GM12878 (cell line): ENCODE results near the gene ARL15. TPM values are rescaled to one million over a fixed set of nuclear protein-coding genes. Genes with fewer than 3 reads are reported as not detected.

Experiments used
- ATAC-seq: fragments of 200-7000 bp; cut with Tn5 transposase; 3 replicates; pipeline ENCODE4 v1.9.1; 2020; ENCODE audit warnings: mild to moderate bottlenecking, moderate library complexity
- BruUV-seq: library from RNA; stranded (reverse); fragments of 400-500 nt; replicated peaks from 2 replicates; lab custom pipeline; 2021; lab: Mats Ljungman, UMichigan
- CTCF ChIA-PET: fragments of 300-600 bp; sonication (Branson Sonifier 250); formaldehyde crosslinking; extraction: SDS; loops from one replicate; lab custom pipeline; 2021; ENCODE audit warnings: inconsistent platforms; lab: Yijun Ruan, JAX
- POLR2A ChIA-PET: fragments of 350-600 bp; formaldehyde crosslinking; extraction: SDS; loops from one replicate; lab custom pipeline; 2021; ENCODE audit warnings: inconsistent platforms; lab: Charles Lee
- RAD21 ChIA-PET: fragments of 300-600 bp; sonication (Branson Sonifier 250); formaldehyde crosslinking; loops from one replicate; lab custom pipeline; 2023; ENCODE audit warnings: antibody characterized with exemption; ENCODE audit not compliant: unreplicated experiment; lab: Charles Lee
- SMC1A ChIA-PET: fragments of 300-600 bp; sonication (Branson Sonifier 250); formaldehyde crosslinking; loops from one replicate; lab custom pipeline; 2023; ENCODE audit not compliant: unreplicated experiment, uncharacterized antibody; lab: Charles Lee
- DNase-seq: peaks from one replicate; pipeline ENCODE4 v3.0.0-alpha.2; 2011; ENCODE audit warnings: low read depth, low spot score
- FAIRE-seq: peaks from 3 replicates; lab custom pipeline; 2011; peaks lifted over from hg19 to GRCh38; lab: Jason Lieb, UNC
- H2AFZ ChIP-seq: 2 replicates; pipeline ENCODE4 v1.6.0; 2011; ENCODE audit warnings: low read depth, low read length, control low read depth; ENCODE audit not compliant: control insufficient read depth
- H3K27ac ChIP-seq: 2 replicates; pipeline ENCODE4 v1.5.1; 2011; ENCODE audit warnings: control low read depth; ENCODE audit not compliant: control insufficient read depth, insufficient read depth
- H3K27me3 ChIP-seq, 2 experiments: replicated peaks in 1 of 2; 2 replicates each; pipeline versions ENCODE4 v1.6.0 to v1.6.1; 2011; ENCODE audit warnings: low read length in 1 of 2; ENCODE audit not compliant: control insufficient read depth in 2 of 2, insufficient read depth in 2 of 2
- H3K36me3 ChIP-seq, 2 experiments: 2 replicates each; pipeline ENCODE4 v1.5.1; 2011; ENCODE audit warnings: low read length in 1 of 2; ENCODE audit not compliant: control insufficient read depth in 2 of 2, insufficient read depth in 2 of 2
- H3K4me1 ChIP-seq: 2 replicates; pipeline ENCODE4 v1.6.1; 2011; ENCODE audit warnings: mild to moderate bottlenecking, low read length, moderate library complexity, mixed read lengths; ENCODE audit not compliant: control insufficient read depth, insufficient read depth
- H3K4me2 ChIP-seq: 2 replicates; pipeline ENCODE4 v1.6.0; 2011; ENCODE audit warnings: control low read depth; ENCODE audit not compliant: control insufficient read depth, insufficient read depth
- H3K4me3 ChIP-seq: fragments of 200-600 bp; sonication (generic); 2 replicates; pipeline ENCODE4 v1.5.1; 2016
- H3K79me2 ChIP-seq: 2 replicates; pipeline ENCODE4 v1.6.0; 2011; ENCODE audit warnings: low read length; ENCODE audit not compliant: control insufficient read depth, insufficient read depth
- H3K9ac ChIP-seq: 2 replicates; pipeline ENCODE4 v1.8.0; 2011; ENCODE audit warnings: low read length, control low read depth, mixed read lengths; ENCODE audit not compliant: control insufficient read depth, insufficient read depth
- H3K9me3 ChIP-seq: replicated peaks from 3 replicates; pipeline ENCODE4 v1.5.1; 2011; ENCODE audit warnings: mild to moderate bottlenecking, low read length; ENCODE audit not compliant: control insufficient read depth, insufficient read depth
- H4K20me1 ChIP-seq: 2 replicates; pipeline ENCODE4 v1.6.0; 2011; ENCODE audit not compliant: control insufficient read depth, insufficient read depth
- CBFB ChIP-seq: IDR thresholded peaks from 2 replicates; pipeline ENCODE4 v1.6.1; 2016; ENCODE audit warnings: antibody characterized with exemption, low read depth
- ESRRA ChIP-seq: IDR thresholded peaks from 2 replicates; pipeline ENCODE4 v1.6.1; 2012; ENCODE audit warnings: mild to moderate bottlenecking, low read length, improper control_type of control experiment
- HDGF ChIP-seq: fragments of 450-650 bp; IDR thresholded peaks from 2 replicates; pipeline ENCODE4 v1.6.1; 2016; ENCODE audit warnings: antibody characterized with exemption
- IKZF2 ChIP-seq, 2 experiments: fragments of 450-650 bp; IDR thresholded peaks; 2 replicates each; pipeline ENCODE4 v1.6.1; 2017; ENCODE audit warnings: mild to moderate bottlenecking in 2 of 2, moderate library complexity in 2 of 2
- SMAD5 ChIP-seq: IDR thresholded peaks from 2 replicates; pipeline ENCODE4 v1.6.1; 2016; ENCODE audit warnings: antibody characterized with exemption, low read depth
- YBX1 ChIP-seq: fragments of 450-650 bp; IDR thresholded peaks from 2 replicates; pipeline ENCODE4 v1.6.1; 2016; ENCODE audit warnings: antibody characterized with exemption
- WGBS: methylation state at CpG from one replicate; pipeline ENCODE4 v1.1.6; 2016; ENCODE audit warnings: low lambda C conversion rate; ENCODE audit not compliant: insufficient replicate concordance, insufficient coverage; ENCODE audit errors: missing lambda C conversion rate; 5-methylcytosine and 5-hydroxymethylcytosine counted together
- in situ Hi-C: fragments of 300-500 bp; cut with MboI; formaldehyde crosslinking; loops from 9 replicates; pipeline ENCODE4 v1.14.3; 2018; ENCODE audit warnings: mixed read lengths
- intact Hi-C: fragments of 100-400 bp; cut with micrococcal nuclease; formaldehyde crosslinking; loops from one replicate; pipeline ENCODE4 v1.14.2; 2022; ENCODE audit not compliant: unreplicated experiment
- polyA plus RNA-seq, 11 experiments: library from polyadenylated mRNA; depleted of rRNA in 4 of 11; unstranded in 6 of 11; stranded (reverse) in 5 of 11; fragments of >200 nt; fragmentation: Nextera tagmentation in 4 of 11; fragmentation: Illumina TruSeq in 1 of 11; extraction: Ambion mirVana in 4 of 11; extraction: Trizol in 1 of 11; gene quantifications; 1 replicate in 1 of 11; 2 replicates in 10 of 11; pipeline versions ENCODE4 v1.2.1 to v1.2.3, GENCODE V29; 2011 to 2016; ENCODE audit warnings: inconsistent platforms in 2 of 11, missing spikeins in 2 of 11, low read depth in 1 of 11
- total RNA-seq, 4 experiments: library from RNA; depleted of rRNA in 3 of 4; stranded (reverse); fragments of >200 nt in 3 of 4; fragmentation: Illumina TruSeq in 1 of 4; extraction: Trizol in 1 of 4; gene quantifications; 2 replicates each; pipeline versions ENCODE4 v1.2.1 to v1.2.3, GENCODE V29; 2013 to 2021
- TF ChIP-seq, protein P1 (sequence below): fragments of 450-650 bp; IDR thresholded peaks from 2 replicates; pipeline ENCODE4 v1.6.1; 2017; ENCODE audit warnings: low read depth, mild to moderate bottlenecking, moderate library complexity
- TF ChIP-seq, protein P2 (sequence below): IDR thresholded peaks from 2 replicates; pipeline ENCODE4 v1.6.1; 2011; ENCODE audit warnings: borderline replicate concordance, low read depth, mild to moderate bottlenecking, moderate library complexity, mixed read lengths, low read length; ENCODE audit not compliant: insufficient read depth; ENCODE audit errors: extremely low read length
- TF ChIP-seq, protein P3 (sequence below): IDR thresholded peaks from 2 replicates; pipeline ENCODE4 v1.6.1; 2012; ENCODE audit warnings: low read length, inconsistent platforms
- TF ChIP-seq, protein P4 (sequence below): fragments of 450-650 bp; formaldehyde crosslinking; IDR thresholded peaks from 2 replicates; pipeline ENCODE4 v1.5.0; 2022; ENCODE audit warnings: mild to moderate bottlenecking, missing genetic modification characterization

The ARL15 gene
- total and polyA plus RNA-seq, 10 of the 15 experiments (the other 5 are each of a cell fraction or from before 2014, with no cell fraction given), result 3.6 to 11.0 (median 7.7) TPM

DNA sequence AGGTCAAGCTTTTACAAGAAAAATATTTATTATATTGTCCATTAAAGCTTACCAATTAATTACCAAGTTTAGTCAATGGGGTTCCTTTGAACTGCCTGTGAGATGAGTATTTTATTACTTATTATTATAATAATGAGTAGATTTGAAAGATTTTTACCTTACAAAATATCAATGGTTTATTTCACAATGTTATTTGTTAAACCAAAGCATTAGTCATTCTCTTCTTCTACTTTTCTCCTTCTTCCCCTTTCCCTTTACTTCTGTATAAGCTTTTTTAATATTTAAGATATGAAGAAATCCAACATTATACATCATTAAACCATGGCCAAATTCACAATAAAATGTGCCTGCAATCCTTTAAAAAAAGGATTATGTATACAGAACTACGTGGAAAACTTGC lies 369.5 kb downstream of the ARL15 start:
- SMC1A ChIA-PET, result interaction anchor here (1.1 kb wide), 1 partner anchor 64 kb away, joined by 3 read pairs; no protein-coding TSS in a partner anchor
- POLR2A ChIA-PET, result interaction anchor here (0.5 kb wide), 1 partner anchor 52 kb away, joined by 3 read pairs; no protein-coding TSS in a partner anchor
- RAD21 ChIA-PET, result no interaction called here
- BruUV-seq, result no TSS peak
- FAIRE-seq (no peak), DNase-seq (no peak), ATAC-seq (no peak)
- no peaks in the 10 kb centered on the region for H4K20me1 ChIP-seq
- no peaks in the 10 kb centered on the region for H3K9me3 ChIP-seq
- intact Hi-C loops, result no loop called here
- TF ChIP-seq, protein P1, sequence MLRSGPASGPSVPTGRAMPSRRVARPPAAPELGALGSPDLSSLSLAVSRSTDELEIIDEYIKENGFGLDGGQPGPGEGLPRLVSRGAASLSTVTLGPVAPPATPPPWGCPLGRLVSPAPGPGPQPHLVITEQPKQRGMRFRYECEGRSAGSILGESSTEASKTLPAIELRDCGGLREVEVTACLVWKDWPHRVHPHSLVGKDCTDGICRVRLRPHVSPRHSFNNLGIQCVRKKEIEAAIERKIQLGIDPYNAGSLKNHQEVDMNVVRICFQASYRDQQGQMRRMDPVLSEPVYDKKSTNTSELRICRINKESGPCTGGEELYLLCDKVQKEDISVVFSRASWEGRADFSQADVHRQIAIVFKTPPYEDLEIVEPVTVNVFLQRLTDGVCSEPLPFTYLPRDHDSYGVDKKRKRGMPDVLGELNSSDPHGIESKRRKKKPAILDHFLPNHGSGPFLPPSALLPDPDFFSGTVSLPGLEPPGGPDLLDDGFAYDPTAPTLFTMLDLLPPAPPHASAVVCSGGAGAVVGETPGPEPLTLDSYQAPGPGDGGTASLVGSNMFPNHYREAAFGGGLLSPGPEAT, result no peak
- no peak for TF ChIP-seq CBFB
- H3K27ac ChIP-seq, result no peak overlapping the region
- no peaks in the 10 kb centered on the region for H3K4me1 ChIP-seq
- H3K79me2 ChIP-seq, result no peaks in the 10 kb centered on the region
- WGBS, result 41% methylated on average over 1 of the region's 1 CpG
- CTCF ChIA-PET, result interaction anchor here (1.0 to 1.4 kb wide), 3 partner anchors 29 to 288 kb away, joined by 3 to 4 read pairs (median 3); no protein-coding TSS in a partner anchor
- H3K36me3 ChIP-seq, result no peaks in the 10 kb centered on the region
- H3K27me3 ChIP-seq, result no peaks in the 10 kb centered on the region
- in situ Hi-C loops, result no loop called here
- H3K4me2 ChIP-seq, result no peak overlapping the region
- H2AFZ ChIP-seq, result no peak overlapping the region
- H3K4me3 ChIP-seq, result no peak overlapping the region
- H3K9ac ChIP-seq, result no peak overlapping the region

DNA sequence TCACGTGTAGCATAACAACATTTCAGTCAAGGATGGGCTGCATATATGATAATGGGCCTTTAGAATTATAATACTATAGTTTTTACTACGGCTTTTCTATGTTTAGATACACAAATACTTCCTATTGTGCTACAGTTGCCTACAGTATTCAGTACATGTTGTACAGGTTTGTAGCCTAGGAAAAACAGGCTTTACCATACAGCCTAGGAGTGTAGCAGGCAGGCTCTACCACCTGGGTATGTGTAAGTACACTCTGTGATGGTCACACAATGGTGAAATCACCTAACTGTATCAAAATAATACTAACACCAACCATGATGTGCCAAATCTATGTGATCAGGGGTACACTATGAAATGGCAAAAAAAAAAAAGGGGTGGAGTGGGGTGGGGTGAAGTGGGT lies 372.9 kb downstream of the ARL15 start:
- ChIA-PET SMC1A (no interaction called here), POLR2A (no interaction called here), RAD21 (no interaction called here), CTCF (no interaction called here)
- intact Hi-C loops, result no loop called here
- Histone ChIP-seq H3K36me3 (no peaks in the 10 kb centered on the region), H3K27me3 (no peaks in the 10 kb centered on the region), H2AFZ (no peak overlapping the region), H4K20me1 (no peaks in the 10 kb centered on the region), H3K4me1 (no peaks in the 10 kb centered on the region), H3K4me3 (no peak overlapping the region), H3K9me3 (no peaks in the 10 kb centered on the region), H3K79me2 (no peaks in the 10 kb centered on the region), H3K9ac (no peak overlapping the region), H3K4me2 (no peak overlapping the region), H3K27ac (no peak overlapping the region)
- no peak for ATAC-seq
- in situ Hi-C loops, result no loop called here
- WGBS, result 40% methylated on average over 2 of the region's 2 CpGs
- no peak for DNase-seq
- no peak for FAIRE-seq
- no TSS peak for BruUV-seq
- TF ChIP-seq IKZF2 (IDR thresholded peaks at IDR 0.05) (no peak), ESRRA (no peak), HDGF (no peak), SMAD5 (no peak), YBX1 (no peak)
- TF ChIP-seq, protein P2, sequence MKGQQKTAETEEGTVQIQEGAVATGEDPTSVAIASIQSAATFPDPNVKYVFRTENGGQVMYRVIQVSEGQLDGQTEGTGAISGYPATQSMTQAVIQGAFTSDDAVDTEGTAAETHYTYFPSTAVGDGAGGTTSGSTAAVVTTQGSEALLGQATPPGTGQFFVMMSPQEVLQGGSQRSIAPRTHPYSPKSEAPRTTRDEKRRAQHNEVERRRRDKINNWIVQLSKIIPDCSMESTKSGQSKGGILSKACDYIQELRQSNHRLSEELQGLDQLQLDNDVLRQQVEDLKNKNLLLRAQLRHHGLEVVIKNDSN, result no peak
- TF ChIP-seq, protein P3, sequence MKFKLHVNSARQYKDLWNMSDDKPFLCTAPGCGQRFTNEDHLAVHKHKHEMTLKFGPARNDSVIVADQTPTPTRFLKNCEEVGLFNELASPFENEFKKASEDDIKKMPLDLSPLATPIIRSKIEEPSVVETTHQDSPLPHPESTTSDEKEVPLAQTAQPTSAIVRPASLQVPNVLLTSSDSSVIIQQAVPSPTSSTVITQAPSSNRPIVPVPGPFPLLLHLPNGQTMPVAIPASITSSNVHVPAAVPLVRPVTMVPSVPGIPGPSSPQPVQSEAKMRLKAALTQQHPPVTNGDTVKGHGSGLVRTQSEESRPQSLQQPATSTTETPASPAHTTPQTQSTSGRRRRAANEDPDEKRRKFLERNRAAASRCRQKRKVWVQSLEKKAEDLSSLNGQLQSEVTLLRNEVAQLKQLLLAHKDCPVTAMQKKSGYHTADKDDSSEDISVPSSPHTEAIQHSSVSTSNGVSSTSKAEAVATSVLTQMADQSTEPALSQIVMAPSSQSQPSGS, result no peak
- TF ChIP-seq, protein P4, sequence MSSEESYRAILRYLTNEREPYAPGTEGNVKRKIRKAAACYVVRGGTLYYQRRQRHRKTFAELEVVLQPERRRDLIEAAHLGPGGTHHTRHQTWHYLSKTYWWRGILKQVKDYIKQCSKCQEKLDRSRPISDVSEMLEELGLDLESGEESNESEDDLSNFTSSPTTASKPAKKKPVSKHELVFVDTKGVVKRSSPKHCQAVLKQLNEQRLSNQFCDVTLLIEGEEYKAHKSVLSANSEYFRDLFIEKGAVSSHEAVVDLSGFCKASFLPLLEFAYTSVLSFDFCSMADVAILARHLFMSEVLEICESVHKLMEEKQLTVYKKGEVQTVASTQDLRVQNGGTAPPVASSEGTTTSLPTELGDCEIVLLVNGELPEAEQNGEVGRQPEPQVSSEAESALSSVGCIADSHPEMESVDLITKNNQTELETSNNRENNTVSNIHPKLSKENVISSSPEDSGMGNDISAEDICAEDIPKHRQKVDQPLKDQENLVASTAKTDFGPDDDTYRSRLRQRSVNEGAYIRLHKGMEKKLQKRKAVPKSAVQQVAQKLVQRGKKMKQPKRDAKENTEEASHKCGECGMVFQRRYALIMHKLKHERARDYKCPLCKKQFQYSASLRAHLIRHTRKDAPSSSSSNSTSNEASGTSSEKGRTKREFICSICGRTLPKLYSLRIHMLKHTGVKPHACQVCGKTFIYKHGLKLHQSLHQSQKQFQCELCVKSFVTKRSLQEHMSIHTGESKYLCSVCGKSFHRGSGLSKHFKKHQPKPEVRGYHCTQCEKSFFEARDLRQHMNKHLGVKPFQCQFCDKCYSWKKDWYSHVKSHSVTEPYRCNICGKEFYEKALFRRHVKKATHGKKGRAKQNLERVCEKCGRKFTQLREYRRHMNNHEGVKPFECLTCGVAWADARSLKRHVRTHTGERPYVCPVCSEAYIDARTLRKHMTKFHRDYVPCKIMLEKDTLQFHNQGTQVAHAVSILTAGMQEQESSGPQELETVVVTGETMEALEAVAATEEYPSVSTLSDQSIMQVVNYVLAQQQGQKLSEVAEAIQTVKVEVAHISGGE (CRISPR knock-in tag), result no peak
